ENCODE results near the gene OR51V1. TPM values are rescaled to one million over a fixed set of nuclear protein-coding genes. Genes with fewer than 3 reads are reported as not detected.

Gene OR51V1
- total RNA-seq, 2 donors from 2014 or later: not detected

DNA sequence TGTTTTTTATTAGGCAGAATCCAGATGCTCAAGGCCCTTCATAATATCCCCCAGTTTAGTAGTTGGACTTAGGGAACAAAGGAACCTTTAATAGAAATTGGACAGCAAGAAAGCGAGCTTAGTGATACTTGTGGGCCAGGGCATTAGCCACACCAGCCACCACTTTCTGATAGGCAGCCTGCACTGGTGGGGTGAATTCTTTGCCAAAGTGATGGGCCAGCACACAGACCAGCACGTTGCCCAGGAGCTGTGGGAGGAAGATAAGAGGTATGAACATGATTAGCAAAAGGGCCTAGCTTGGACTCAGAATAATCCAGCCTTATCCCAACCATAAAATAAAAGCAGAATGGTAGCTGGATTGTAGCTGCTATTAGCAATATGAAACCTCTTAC lies 25.0 kb upstream of the OR51V1 start:
- Mint-ChIP-seq H3K9me3 (no peaks in the 10 kb centered on the region), H3K27ac (no peak overlapping the region), H3K4me3 (no peak overlapping the region), H3K27me3 (no peaks in the 10 kb centered on the region), H3K4me1 (ENCODE audit: low read depth in 2 of 2) (no peaks in the 10 kb centered on the region), H3K36me3 (no peaks in the 10 kb centered on the region)
- no peak for DNase-seq (ENCODE audit: low spot score)
- no peak for ATAC-seq

GRCh38 chr11:5224538-5225479 lies 24.3 kb upstream of the OR51V1 start:
- Mint-ChIP-seq H3K27me3 (no peaks in the 10 kb centered on the region), H3K36me3 (no peaks in the 10 kb centered on the region), H3K9me3 (no peaks in the 10 kb centered on the region), H3K4me1 (ENCODE audit: low read depth in 2 of 2) (no peaks in the 10 kb centered on the region), H3K4me3 (no peak overlapping the region), H3K27ac (no peak overlapping the region)
- no peak for DNase-seq (ENCODE audit: low spot score)
- no peak for ATAC-seq

- Mint-ChIP-seq H3K4me1 (ENCODE audit: low read depth in 2 of 2) (no peaks in the 10 kb centered on the region), H3K36me3 (no peaks in the 10 kb centered on the region), H3K27me3 (no peaks in the 10 kb centered on the region), H3K4me3 (no peak overlapping the region), H3K27ac (no peak overlapping the region), H3K9me3 (no peaks in the 10 kb centered on the region)
- ATAC-seq (no peak), DNase-seq (ENCODE audit: low spot score) (no peak)
Measured at GRCh38 chr11:5223686-5224085, 23.2 kb upstream of the OR51V1 start.

DNA sequence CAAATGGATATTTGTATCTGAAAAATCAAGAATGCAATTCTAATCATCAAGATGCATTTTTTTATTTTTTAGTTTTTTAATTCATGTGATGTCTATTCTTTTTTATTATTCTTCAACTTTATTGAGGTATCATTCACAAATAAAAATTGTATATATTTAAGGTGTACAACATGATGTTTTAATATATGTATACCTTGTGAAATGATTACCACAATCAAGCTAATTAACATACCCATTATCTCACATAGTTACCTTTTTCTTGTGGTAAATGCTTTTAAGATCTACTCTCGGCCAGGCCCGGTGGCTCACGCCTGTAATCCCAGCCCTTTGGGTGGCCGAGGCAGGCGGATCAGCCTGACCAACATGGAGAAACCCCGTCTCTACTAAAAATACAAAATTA lies 22.7 kb upstream of the OR51V1 start:
- no peaks in the 10 kb centered on the region for H3K4me1 Mint-ChIP-seq (ENCODE audit: low read depth in 2 of 2)
- no peaks in the 10 kb centered on the region for H3K9me3 Mint-ChIP-seq
- no peak overlapping the region for H3K4me3 Mint-ChIP-seq
- no peaks in the 10 kb centered on the region for H3K36me3 Mint-ChIP-seq
- H3K27ac Mint-ChIP-seq: no peak overlapping the region
- ATAC-seq (no peak), DNase-seq (ENCODE audit: low spot score) (no peak)
- no peaks in the 10 kb centered on the region for H3K27me3 Mint-ChIP-seq

GRCh38 chr11:5210376-5210885 lies 9.9 kb upstream of the OR51V1 start:
- no peaks in the 10 kb centered on the region for H3K4me1 Mint-ChIP-seq (ENCODE audit: low read depth in 2 of 2)
- no peaks in the 10 kb centered on the region for H3K9me3 Mint-ChIP-seq
- ATAC-seq (no peak), DNase-seq (ENCODE audit: low spot score) (no peak)
- no peak overlapping the region for H3K27ac Mint-ChIP-seq
- H3K36me3 Mint-ChIP-seq: no peaks in the 10 kb centered on the region
- H3K4me3 Mint-ChIP-seq: no peak overlapping the region
- no peaks in the 10 kb centered on the region for H3K27me3 Mint-ChIP-seq

GRCh38 chr11:5204787-5205186 lies 4.3 kb upstream of the OR51V1 start:
- H3K27me3 Mint-ChIP-seq: peaks cover under 1 to 9% of the 10 kb centered on the region in 2 donors
- H3K9me3 Mint-ChIP-seq: no peaks in the 10 kb centered on the region
- H3K4me3 Mint-ChIP-seq: no peak overlapping the region
- DNase-seq (ENCODE audit: low spot score) (no peak), ATAC-seq (no peak)
- H3K36me3 Mint-ChIP-seq: no peaks in the 10 kb centered on the region
- H3K4me1 Mint-ChIP-seq (ENCODE audit: low read depth in 2 of 2): no peaks in the 10 kb centered on the region
- H3K27ac Mint-ChIP-seq: no peak overlapping the region

- Mint-ChIP-seq H3K27me3 (peaks cover 3 to 9% of the 10 kb centered on the region in 2 donors), H3K36me3 (no peaks in the 10 kb centered on the region), H3K4me1 (ENCODE audit: low read depth in 2 of 2) (no peaks in the 10 kb centered on the region), H3K27ac (no peak overlapping the region), H3K9me3 (no peaks in the 10 kb centered on the region), H3K4me3 (no peak overlapping the region)
- ATAC-seq (no peak), DNase-seq (ENCODE audit: low spot score) (no peak)
Measured at GRCh38 chr11:5203366-5203765, 2.9 kb upstream of the OR51V1 start.

GRCh38 chr11:5198285-5198684 lies 2.2 kb downstream of the OR51V1 start:
- DNase-seq (ENCODE audit: low spot score) (no peak), ATAC-seq (no peak)
- H3K27ac Mint-ChIP-seq: no peak overlapping the region
- no peaks in the 10 kb centered on the region for H3K9me3 Mint-ChIP-seq
- peaks cover 3 to 8% of the 10 kb centered on the region in 2 donors for H3K27me3 Mint-ChIP-seq
- H3K4me3 Mint-ChIP-seq: no peak overlapping the region
- no peaks in the 10 kb centered on the region for H3K36me3 Mint-ChIP-seq
- H3K4me1 Mint-ChIP-seq (ENCODE audit: low read depth in 2 of 2): no peaks in the 10 kb centered on the region

- no peaks in the 10 kb centered on the region for H3K4me1 Mint-ChIP-seq (ENCODE audit: low read depth in 2 of 2)
- peaks cover under 1 to 3% of the 10 kb centered on the region in 2 donors for H3K27me3 Mint-ChIP-seq
- H3K4me3 Mint-ChIP-seq: no peak overlapping the region
- H3K36me3 Mint-ChIP-seq: no peaks in the 10 kb centered on the region
- no peaks in the 10 kb centered on the region for H3K9me3 Mint-ChIP-seq
- H3K27ac Mint-ChIP-seq: no peak overlapping the region
- ATAC-seq (no peak), DNase-seq (ENCODE audit: low spot score) (no peak)
Measured at GRCh38 chr11:5197536-5197935, 2.9 kb downstream of the OR51V1 start.

DNA sequence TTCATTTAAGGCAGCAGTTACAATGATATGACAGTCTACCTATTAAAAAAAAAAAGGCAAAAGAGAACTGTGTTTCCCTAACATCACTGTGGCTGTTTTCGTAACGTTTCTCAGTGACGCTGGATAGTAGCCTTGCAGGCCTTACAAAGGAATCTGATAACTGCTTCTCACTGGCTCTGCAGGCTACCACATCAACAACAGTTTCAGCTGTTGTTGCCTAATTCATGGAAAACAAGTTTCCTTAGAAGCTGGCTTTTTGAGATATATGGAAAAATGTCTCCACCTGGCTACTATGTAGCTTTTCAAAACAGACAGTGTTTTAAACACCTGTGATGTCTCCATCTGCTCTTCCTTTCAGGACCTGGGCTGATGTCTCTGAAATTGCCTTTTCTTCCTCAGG lies 3.8 kb downstream of the OR51V1 start:
- no peak for ATAC-seq
- Mint-ChIP-seq H3K27me3 (peaks cover 0 to 3% of the 10 kb centered on the region in 2 donors), H3K4me1 (ENCODE audit: low read depth in 2 of 2) (no peaks in the 10 kb centered on the region), H3K9me3 (no peaks in the 10 kb centered on the region), H3K36me3 (no peaks in the 10 kb centered on the region), H3K27ac (no peak overlapping the region), H3K4me3 (no peak overlapping the region)
- no peak for DNase-seq (ENCODE audit: low spot score)

DNA sequence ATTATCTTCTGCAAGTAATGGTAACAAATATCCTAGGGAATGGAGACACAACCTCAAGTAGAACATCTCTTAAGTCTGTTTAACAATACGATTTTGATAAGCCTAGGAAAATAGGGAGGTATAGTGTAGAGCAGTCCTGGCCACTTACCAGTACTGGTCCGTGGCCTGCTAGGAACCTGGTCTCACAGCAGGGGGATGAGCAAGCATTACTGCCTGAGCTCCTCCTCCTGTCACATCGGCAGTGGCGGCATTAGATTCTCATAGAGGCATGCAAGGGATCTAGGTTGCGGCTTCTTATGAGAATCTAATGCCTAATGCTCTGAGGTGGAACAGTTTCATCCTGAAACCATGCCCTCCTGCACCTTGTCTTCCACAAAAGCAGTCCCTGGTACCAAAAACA lies 4.4 kb downstream of the OR51V1 start:
- Mint-ChIP-seq H3K36me3 (no peaks in the 10 kb centered on the region), H3K27me3 (peaks cover 0 to 3% of the 10 kb centered on the region in 2 donors), H3K9me3 (no peaks in the 10 kb centered on the region), H3K4me1 (ENCODE audit: low read depth in 2 of 2) (no peaks in the 10 kb centered on the region), H3K4me3 (no peak overlapping the region), H3K27ac (no peak overlapping the region)
- ATAC-seq: no peak
- DNase-seq (ENCODE audit: low spot score): no peak

DNA sequence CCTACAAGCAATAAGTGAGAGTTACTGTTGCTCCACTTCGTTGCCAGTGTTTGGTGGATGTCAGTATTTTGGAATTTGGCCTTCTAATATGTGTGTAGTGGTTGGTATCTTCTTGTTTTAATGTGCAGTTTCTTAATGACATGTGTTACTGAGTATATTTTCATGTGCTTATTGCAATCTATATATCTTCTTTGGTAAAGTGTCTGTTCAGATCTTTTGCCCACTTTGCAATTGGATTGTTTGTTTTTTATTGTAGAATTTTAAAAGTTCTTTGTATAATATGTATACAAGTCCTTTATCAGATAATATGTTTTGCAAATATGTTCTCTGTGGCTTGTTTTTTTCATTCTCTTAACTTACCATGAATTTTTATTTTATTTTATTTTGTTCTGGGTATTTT lies 7.7 kb downstream of the OR51V1 start:
- DNase-seq (ENCODE audit: low spot score) (no peak), ATAC-seq (no peak)
- Mint-ChIP-seq H3K36me3 (no peaks in the 10 kb centered on the region), H3K9me3 (peaks cover 6% of the 10 kb centered on the region), H3K4me3 (no peak overlapping the region), H3K27ac (no peak overlapping the region), H3K27me3 (no peaks in the 10 kb centered on the region), H3K4me1 (ENCODE audit: low read depth in 2 of 2) (no peaks in the 10 kb centered on the region)

DNA sequence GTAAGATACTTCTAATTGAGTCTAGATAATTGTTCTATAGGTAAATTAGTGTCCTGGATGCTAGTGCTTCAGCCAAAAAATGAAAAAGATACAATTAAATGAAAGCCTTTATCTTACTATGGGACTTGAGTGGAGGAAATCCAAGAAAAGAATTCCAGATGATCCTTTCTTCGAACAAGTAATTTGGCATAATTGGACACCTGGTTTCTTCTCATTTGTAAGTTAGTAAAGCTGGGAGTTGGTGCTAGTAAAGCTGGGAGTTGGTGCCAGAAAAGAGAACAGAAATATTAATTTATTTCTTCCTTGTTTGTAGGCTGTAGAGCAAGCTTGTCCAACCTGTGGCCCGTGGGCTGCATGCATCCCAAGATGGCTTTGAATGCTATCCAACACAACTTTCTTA lies 12.3 kb downstream of the OR51V1 start:
- H3K27ac Mint-ChIP-seq: no peak overlapping the region
- DNase-seq (ENCODE audit: low spot score): no peak
- no peak overlapping the region for H3K4me3 Mint-ChIP-seq
- H3K9me3 Mint-ChIP-seq: peaks cover 9% of the 10 kb centered on the region
- no peaks in the 10 kb centered on the region for H3K27me3 Mint-ChIP-seq
- no peaks in the 10 kb centered on the region for H3K36me3 Mint-ChIP-seq
- no peak for ATAC-seq
- H3K4me1 Mint-ChIP-seq (ENCODE audit: low read depth in 2 of 2): no peaks in the 10 kb centered on the region

GRCh38 chr11:5178046-5178837 lies 22.2 kb downstream of the OR51V1 start:
- DNase-seq (ENCODE audit: low spot score) (no peak), ATAC-seq (no peak)

More at GRCh38 chr11:5178046-5178837, 22.2 kb downstream of the OR51V1 start:
- Mint-ChIP-seq H3K27me3 (no peaks in the 10 kb centered on the region), H3K9me3 (peaks cover 2% of the 10 kb centered on the region), H3K27ac (no peak overlapping the region), H3K4me1 (ENCODE audit: low read depth in 2 of 2) (no peaks in the 10 kb centered on the region), H3K4me3 (no peak overlapping the region), H3K36me3 (no peaks in the 10 kb centered on the region)

Data from natural killer cell treated with Interleukin-12 subunit alpha and Interleukin-12 subunit beta and Interleukin-15 and Interleukin-18, amount 100 ng/mL, for 72 hours (primary cell).